Peyer's patch (tissue), 4 donors: ENCODE measurements around the gene ROBO1. TPM values are rescaled to one million over a fixed set of nuclear protein-coding genes. Genes with fewer than 3 reads are reported as not detected.

Experiments used
- DNase-seq, 3 donors: peaks; one replicate each; pipeline ENCODE4 v3.0.0-alpha.2; 2017 to 2019
- H3K27ac ChIP-seq, 4 donors: fragments of 200-600 bp; sonication (generic); one replicate each; pipeline ENCODE4 v1.5.1; 2016 to 2019
- H3K27me3 ChIP-seq, 2 donors: fragments of 200-600 bp; sonication (generic); one replicate each; pipeline ENCODE4 v1.5.1; 2019
- H3K36me3 ChIP-seq, 3 donors: fragments of 200-600 bp; sonication (generic); one replicate each; pipeline ENCODE4 v1.5.1; 2016 to 2019
- H3K4me1 ChIP-seq, 4 donors: fragments of 200-600 bp; sonication (generic); one replicate each; pipeline ENCODE4 v1.5.1; 2016 to 2019
- H3K4me3 ChIP-seq, 4 donors: fragments of 200-600 bp; sonication (generic); 1 replicate in 3 of 4; 2 replicates in 1 of 4; pipeline ENCODE4 v1.5.1; 2016 to 2019; ENCODE audit warnings: mild to moderate bottlenecking in 1 of 4
- H3K9me3 ChIP-seq, 4 donors: fragments of 200-600 bp; sonication (generic); one replicate each; pipeline ENCODE4 v1.5.1; 2016 to 2019; ENCODE audit warnings: mild to moderate bottlenecking in 1 of 4
- CTCF ChIP-seq, 6 experiments: fragments of 450-650 bp in 4 of 6; fragments of 200-600 bp in 2 of 6; sonication (generic) in 1 of 6; IDR thresholded peaks; one replicate each; pipeline ENCODE4 v1.5.1; 2017 to 2019; ENCODE audit warnings: antibody characterized with exemption in 6 of 6, mild to moderate bottlenecking in 3 of 6, moderate library complexity in 1 of 6
- POLR2A ChIP-seq, 2 donors: fragments of 450-650 bp; IDR thresholded peaks; one replicate each; pipeline ENCODE4 v1.5.1; 2017; ENCODE audit warnings: antibody characterized with exemption in 2 of 2, mild to moderate bottlenecking in 2 of 2, moderate library complexity in 2 of 2
- total RNA-seq, 4 donors: library from RNA; depleted of rRNA; stranded (reverse); fragments of >200 nt; gene quantifications; one replicate each; pipeline ENCODE4 v1.1.0, GENCODE V29; 2016

The ROBO1 gene
- total RNA-seq, 4 donors from 2014 or later: 9.5 to 41.3 (median 24.2) TPM

DNA sequence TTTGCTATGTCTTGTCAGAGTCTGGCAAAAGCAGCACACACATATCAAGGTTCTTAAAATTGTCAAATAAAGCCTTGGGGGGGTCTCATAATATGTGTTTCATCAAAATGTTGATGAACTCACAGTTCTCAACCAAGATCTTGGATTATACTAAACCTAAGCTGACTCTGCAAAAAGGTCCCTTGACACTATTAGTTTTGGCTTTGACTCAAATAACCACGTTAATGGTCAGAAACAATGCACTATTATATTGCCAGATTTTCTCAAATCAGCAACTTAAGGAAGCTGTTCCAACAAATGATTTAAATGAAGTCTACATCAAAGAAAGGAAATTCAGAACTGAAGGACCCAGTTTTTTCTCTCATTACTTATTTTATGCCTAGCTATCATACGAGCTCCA lies 1063.9 kb downstream of the ROBO1 start:
- Histone ChIP-seq H3K4me1 (no peaks in the 10 kb centered on the region), H3K27me3 (no peaks in the 10 kb centered on the region), H3K36me3 (no peaks in the 10 kb centered on the region), H3K27ac (no peak overlapping the region), H3K9me3 (no peaks in the 10 kb centered on the region), H3K4me3 (no peak overlapping the region)
- DNase-seq: no peak
- TF ChIP-seq POLR2A (IDR thresholded peaks at IDR 0.05): no peak
- TF ChIP-seq CTCF (IDR thresholded peaks at IDR 0.05): no peak

- Histone ChIP-seq H3K27ac (no peak overlapping the region), H3K4me3 (no peak overlapping the region), H3K27me3 (no peaks in the 10 kb centered on the region), H3K36me3 (no peaks in the 10 kb centered on the region), H3K4me1 (no peaks in the 10 kb centered on the region), H3K9me3 (no peaks in the 10 kb centered on the region)
- TF ChIP-seq POLR2A (IDR thresholded peaks at IDR 0.05) (no peak), CTCF (IDR thresholded peaks at IDR 0.05) (no peak)
- DNase-seq: no peak
Measured at GRCh38 chr3:78701537-78701936, 1066.3 kb downstream of the ROBO1 start.

DNA sequence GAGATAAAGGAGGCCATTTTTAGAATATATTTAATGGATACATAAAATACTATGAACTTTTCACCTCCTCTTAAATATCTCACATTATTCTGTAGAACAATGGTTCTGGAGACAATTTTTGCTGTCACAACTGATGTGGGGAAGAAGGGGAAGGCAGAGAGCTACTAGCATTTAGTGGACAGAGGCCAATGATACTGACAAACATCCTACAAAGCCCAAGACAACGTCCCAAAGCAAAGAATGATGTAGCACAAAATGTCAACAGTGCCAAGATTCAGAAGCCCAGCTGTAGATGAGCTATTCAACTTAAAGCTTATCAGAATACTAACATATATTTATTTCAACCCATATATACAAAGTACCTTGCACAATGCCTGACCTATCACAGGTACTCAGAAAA lies 1069.4 kb downstream of the ROBO1 start:
- Histone ChIP-seq H3K36me3 (no peaks in the 10 kb centered on the region), H3K4me3 (no peak overlapping the region), H3K27me3 (no peaks in the 10 kb centered on the region), H3K4me1 (no peaks in the 10 kb centered on the region), H3K27ac (no peak overlapping the region), H3K9me3 (no peaks in the 10 kb centered on the region)
- no peak for DNase-seq
- TF ChIP-seq CTCF (IDR thresholded peaks at IDR 0.05) (no peak), POLR2A (IDR thresholded peaks at IDR 0.05) (no peak)

GRCh38 chr3:78697426-78697825 lies 1070.4 kb downstream of the ROBO1 start:
- Histone ChIP-seq H3K4me1 (no peaks in the 10 kb centered on the region), H3K27me3 (no peaks in the 10 kb centered on the region), H3K4me3 (no peak overlapping the region), H3K36me3 (no peaks in the 10 kb centered on the region), H3K9me3 (no peaks in the 10 kb centered on the region), H3K27ac (no peak overlapping the region)
- no peak for DNase-seq
- TF ChIP-seq CTCF (IDR thresholded peaks at IDR 0.05) (no peak), POLR2A (IDR thresholded peaks at IDR 0.05) (no peak)

GRCh38 chr3:78690766-78691165 lies 1077.0 kb downstream of the ROBO1 start:
- H3K36me3 ChIP-seq: no peaks in the 10 kb centered on the region
- no peaks in the 10 kb centered on the region for H3K9me3 ChIP-seq
- no peak for TF ChIP-seq POLR2A (IDR thresholded peaks at IDR 0.05)
- no peak for TF ChIP-seq CTCF (IDR thresholded peaks at IDR 0.05)
- H3K27me3 ChIP-seq: no peaks in the 10 kb centered on the region
- no peaks in the 10 kb centered on the region for H3K4me1 ChIP-seq
- no peak overlapping the region for H3K27ac ChIP-seq
- no peak overlapping the region for H3K4me3 ChIP-seq
- DNase-seq: no peak

DNA sequence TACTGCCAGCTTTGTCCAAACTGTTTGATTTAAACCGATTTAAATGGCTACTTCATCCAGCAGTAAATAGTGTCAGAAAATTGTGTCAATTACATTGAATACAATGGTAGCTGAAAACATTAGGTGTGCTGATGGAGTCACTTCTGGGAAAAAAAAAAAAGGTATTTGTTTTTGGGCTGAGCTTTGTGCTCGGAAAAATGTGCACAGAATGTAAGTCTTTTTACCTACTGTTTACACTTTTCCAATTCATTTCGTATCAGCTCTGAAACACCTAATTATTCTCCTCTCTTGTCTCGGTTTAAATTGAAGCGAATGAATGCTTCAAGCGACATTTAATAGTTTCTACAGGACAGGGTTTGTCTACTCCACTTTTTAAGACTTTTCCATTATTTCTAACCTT lies 1078.4 kb downstream of the ROBO1 start:
- no peak for DNase-seq
- Histone ChIP-seq H3K27ac (no peak overlapping the region), H3K4me1 (no peaks in the 10 kb centered on the region), H3K9me3 (no peaks in the 10 kb centered on the region), H3K4me3 (no peak overlapping the region), H3K27me3 (no peaks in the 10 kb centered on the region), H3K36me3 (no peaks in the 10 kb centered on the region)
- no peak for TF ChIP-seq POLR2A (IDR thresholded peaks at IDR 0.05)
- TF ChIP-seq CTCF (IDR thresholded peaks at IDR 0.05): no peak
